Gastrocnemius medialis (tissue), 4 donors: ENCODE results near the gene MLYCD. TPM values are rescaled to one million over a fixed set of nuclear protein-coding genes. Genes with fewer than 3 reads are reported as not detected.

ENCODE experiments used
- ATAC-seq, 2 donors: fragments of 150-250 bp; one replicate each; pipeline ENCODE4 v1.9.1; 2016
- DNase-seq, 2 donors: peaks; one replicate each; pipeline ENCODE4 v3.0.0-alpha.2; 2019
- H3K27ac ChIP-seq, 4 donors: fragments of 200-600 bp; sonication (generic); 1 replicate in 1 of 4; 2 replicates in 3 of 4; pipeline ENCODE4 v1.5.1; 2016 to 2018; ENCODE audit warnings: mild to moderate bottlenecking in 2 of 4, moderate library complexity in 1 of 4
- H3K27me3 ChIP-seq, 3 donors: fragments of 200-600 bp; sonication (generic) in 2 of 3; 1 replicate in 1 of 3; 2 replicates in 2 of 3; pipeline versions ENCODE4 v1.5.1 to v1.6.0; 2016 to 2019; ENCODE audit warnings: mild to moderate bottlenecking in 1 of 3, moderate library complexity in 1 of 3
- H3K36me3 ChIP-seq, 2 donors: fragments of 200-600 bp; sonication (generic) in 1 of 2; one replicate each; pipeline ENCODE4 v1.5.1; 2017 to 2018
- H3K4me1 ChIP-seq, 2 donors: fragments of 200-600 bp; sonication (generic) in 1 of 2; one replicate each; pipeline ENCODE4 v1.5.1; 2016 to 2017; ENCODE audit warnings: mild to moderate bottlenecking in 2 of 2
- H3K4me3 ChIP-seq, 4 donors: fragments of 200-600 bp; sonication (generic) in 3 of 4; 1 replicate in 1 of 4; 2 replicates in 3 of 4; pipeline ENCODE4 v1.5.1; 2016 to 2019; ENCODE audit warnings: mild to moderate bottlenecking in 2 of 4
- H3K9me3 ChIP-seq, 3 donors: fragments of 200-600 bp; sonication (generic) in 2 of 3; 1 replicate in 1 of 3; 2 replicates in 2 of 3; pipeline ENCODE4 v1.5.1; 2016 to 2019
- POLR2A ChIP-seq, 2 donors: fragments of 450-650 bp; IDR thresholded peaks; one replicate each; pipeline ENCODE4 v1.6.1; 2017; ENCODE audit warnings: antibody characterized with exemption in 2 of 2, mild to moderate bottlenecking in 2 of 2, moderate library complexity in 2 of 2
- in situ Hi-C, 4 donors: fragments of 200-750 bp; cut with MboI; loops; one replicate each; pipeline versions ENCODE4 v1.15.0 to v1.8.0; 2017; ENCODE audit warnings: low sequenced_read_pairs in 4 of 4
- intact Hi-C: fragments of 100-400 bp; cut with DNase I; formaldehyde crosslinking; loops from one replicate; pipeline ENCODE4 v1.15.1; 2023; ENCODE audit warnings: low total_unique reads
- total RNA-seq, 4 donors: library from RNA; depleted of rRNA; stranded (reverse); fragments of >200 nt; gene quantifications; one replicate each; pipeline versions ENCODE4 v1.1.0 to v1.2.3, GENCODE V29; 2016
- TF ChIP-seq, protein P1 (sequence below), 5 experiments: fragments of 450-650 bp in 3 of 5; fragments of 200-600 bp in 2 of 5; sonication (generic) in 2 of 5; IDR thresholded peaks in 4 of 5; conservative IDR thresholded peaks in 1 of 5; 1 replicate in 4 of 5; 2 replicates in 1 of 5; pipeline ENCODE4 v1.5.1; 2016 to 2019; ENCODE audit warnings: antibody characterized with exemption in 5 of 5, mild to moderate bottlenecking in 3 of 5, moderate library complexity in 3 of 5

MLYCD gene
- total RNA-seq, 4 donors from 2014 or later, result 10.3 to 20.8 (median 18.4) TPM

DNA sequence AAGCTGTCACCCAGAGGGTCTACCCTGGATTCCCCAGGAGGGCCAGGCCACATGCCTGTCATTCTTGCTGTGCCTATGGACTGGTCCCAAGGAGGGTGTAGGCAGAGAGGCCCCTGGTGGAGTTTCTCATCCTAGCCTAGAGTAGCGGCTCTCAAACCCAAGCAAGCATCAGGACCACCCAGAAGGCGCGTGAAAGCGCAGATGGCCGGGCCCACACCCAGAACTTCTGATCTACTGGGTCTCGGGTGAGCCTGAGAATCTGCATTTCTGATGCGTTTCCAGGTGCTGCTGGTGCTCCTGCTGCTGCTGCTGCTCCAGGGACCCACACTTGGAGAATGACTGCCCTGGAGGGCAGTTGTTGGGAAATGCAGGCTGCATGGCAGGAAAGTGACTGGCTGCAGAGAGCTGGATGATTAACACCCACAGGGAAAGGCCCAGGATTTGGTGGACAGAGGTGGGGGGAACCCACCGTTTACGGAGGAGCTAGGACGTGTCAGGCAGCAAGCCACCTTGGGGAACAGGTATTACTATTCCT is 44.7 kb downstream of the MLYCD start:
- DNase-seq, result no peak
- ATAC-seq, result no peak
- Histone ChIP-seq H3K36me3 (no peaks in the 10 kb centered on the region), H3K4me3 (no peak overlapping the region), H3K4me1 (peaks cover 0 to 4% of the 10 kb centered on the region in 2 donors), H3K27me3 (no peaks in the 10 kb centered on the region), H3K27ac (no peak overlapping the region), H3K9me3 (no peaks in the 10 kb centered on the region)
- intact Hi-C loops (no loop called here), in situ Hi-C loops (no loop called here)
- TF ChIP-seq, protein P1, sequence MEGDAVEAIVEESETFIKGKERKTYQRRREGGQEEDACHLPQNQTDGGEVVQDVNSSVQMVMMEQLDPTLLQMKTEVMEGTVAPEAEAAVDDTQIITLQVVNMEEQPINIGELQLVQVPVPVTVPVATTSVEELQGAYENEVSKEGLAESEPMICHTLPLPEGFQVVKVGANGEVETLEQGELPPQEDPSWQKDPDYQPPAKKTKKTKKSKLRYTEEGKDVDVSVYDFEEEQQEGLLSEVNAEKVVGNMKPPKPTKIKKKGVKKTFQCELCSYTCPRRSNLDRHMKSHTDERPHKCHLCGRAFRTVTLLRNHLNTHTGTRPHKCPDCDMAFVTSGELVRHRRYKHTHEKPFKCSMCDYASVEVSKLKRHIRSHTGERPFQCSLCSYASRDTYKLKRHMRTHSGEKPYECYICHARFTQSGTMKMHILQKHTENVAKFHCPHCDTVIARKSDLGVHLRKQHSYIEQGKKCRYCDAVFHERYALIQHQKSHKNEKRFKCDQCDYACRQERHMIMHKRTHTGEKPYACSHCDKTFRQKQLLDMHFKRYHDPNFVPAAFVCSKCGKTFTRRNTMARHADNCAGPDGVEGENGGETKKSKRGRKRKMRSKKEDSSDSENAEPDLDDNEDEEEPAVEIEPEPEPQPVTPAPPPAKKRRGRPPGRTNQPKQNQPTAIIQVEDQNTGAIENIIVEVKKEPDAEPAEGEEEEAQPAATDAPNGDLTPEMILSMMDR (IDR thresholded peaks at IDR 0.05 in 4 of 5, conservative IDR thresholded peaks at IDR 0.05 in 1 of 5), result no peak

DNA sequence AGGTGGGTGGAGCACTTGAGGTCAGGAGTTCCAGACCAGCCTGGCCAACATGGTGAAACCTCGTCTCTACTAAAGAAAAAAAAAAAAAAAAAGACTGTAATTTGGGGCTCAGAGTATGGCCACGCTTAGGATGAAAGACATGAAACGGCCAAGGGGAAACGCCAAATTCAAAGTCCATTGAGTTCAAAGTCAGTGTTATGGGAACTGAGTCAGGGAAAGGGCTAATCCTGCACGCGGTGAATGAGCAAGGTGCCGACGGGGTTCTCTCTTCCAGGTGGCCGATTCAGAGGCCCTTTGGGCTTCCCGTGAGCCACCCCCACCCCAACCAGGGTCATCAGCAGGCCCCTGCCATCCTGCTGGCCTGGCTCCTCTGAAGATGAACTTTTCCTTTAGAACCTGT is 46.7 kb downstream of the MLYCD start:
- Histone ChIP-seq H3K36me3 (no peaks in the 10 kb centered on the region), H3K4me1 (no peaks in the 10 kb centered on the region), H3K27ac (no peak overlapping the region), H3K4me3 (no peak overlapping the region), H3K27me3 (no peaks in the 10 kb centered on the region), H3K9me3 (no peaks in the 10 kb centered on the region)
- ATAC-seq, result no peak
- intact Hi-C loops (no loop called here), in situ Hi-C loops (no loop called here)
- no peak for DNase-seq
- TF ChIP-seq, protein P1 (IDR thresholded peaks at IDR 0.05 in 4 of 5, conservative IDR thresholded peaks at IDR 0.05 in 1 of 5), result no peak
- no peak for TF ChIP-seq POLR2A (IDR thresholded peaks at IDR 0.05)

DNA sequence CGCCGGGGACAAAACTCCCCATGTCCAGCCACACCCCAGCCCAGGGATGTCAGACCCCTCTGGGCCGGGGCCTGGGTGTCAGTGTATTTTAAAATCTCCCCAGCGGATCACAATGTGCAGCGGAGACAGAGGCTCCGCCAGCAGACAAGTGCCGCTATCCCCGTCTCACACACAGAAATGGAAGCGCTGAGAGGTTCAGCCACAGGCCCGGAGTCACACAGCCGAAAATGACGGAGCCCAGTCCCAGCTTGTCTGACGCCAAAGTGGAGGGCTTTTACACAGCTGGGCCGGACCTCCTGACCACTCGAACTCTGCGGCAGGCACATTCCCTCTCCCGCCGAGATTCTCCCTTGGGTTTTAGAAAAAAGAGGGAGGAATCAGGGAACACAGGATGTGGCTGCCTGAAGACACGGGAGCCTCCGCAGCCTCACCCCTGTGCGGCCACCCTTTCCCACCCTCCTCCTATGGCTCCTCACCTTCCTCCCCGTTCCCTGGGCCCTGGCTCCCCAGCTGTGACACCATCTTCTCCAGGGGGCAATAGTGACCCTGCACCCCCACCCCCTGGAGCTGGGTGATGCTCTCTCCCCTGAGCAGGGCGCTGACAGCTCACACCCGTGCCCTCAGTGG is 47.4 kb downstream of the MLYCD start:
- DNase-seq (no peak), ATAC-seq (no peak)
- TF ChIP-seq, protein P1 (IDR thresholded peaks at IDR 0.05 in 4 of 5, conservative IDR thresholded peaks at IDR 0.05 in 1 of 5), result no peak
- TF ChIP-seq POLR2A (IDR thresholded peaks at IDR 0.05), result no peak
- in situ Hi-C loops (no loop called here), intact Hi-C loops (no loop called here)
- Histone ChIP-seq H3K4me1 (no peaks in the 10 kb centered on the region), H3K27me3 (no peaks in the 10 kb centered on the region), H3K36me3 (no peaks in the 10 kb centered on the region), H3K27ac (no peak overlapping the region), H3K4me3 (no peak overlapping the region), H3K9me3 (no peaks in the 10 kb centered on the region)

DNA sequence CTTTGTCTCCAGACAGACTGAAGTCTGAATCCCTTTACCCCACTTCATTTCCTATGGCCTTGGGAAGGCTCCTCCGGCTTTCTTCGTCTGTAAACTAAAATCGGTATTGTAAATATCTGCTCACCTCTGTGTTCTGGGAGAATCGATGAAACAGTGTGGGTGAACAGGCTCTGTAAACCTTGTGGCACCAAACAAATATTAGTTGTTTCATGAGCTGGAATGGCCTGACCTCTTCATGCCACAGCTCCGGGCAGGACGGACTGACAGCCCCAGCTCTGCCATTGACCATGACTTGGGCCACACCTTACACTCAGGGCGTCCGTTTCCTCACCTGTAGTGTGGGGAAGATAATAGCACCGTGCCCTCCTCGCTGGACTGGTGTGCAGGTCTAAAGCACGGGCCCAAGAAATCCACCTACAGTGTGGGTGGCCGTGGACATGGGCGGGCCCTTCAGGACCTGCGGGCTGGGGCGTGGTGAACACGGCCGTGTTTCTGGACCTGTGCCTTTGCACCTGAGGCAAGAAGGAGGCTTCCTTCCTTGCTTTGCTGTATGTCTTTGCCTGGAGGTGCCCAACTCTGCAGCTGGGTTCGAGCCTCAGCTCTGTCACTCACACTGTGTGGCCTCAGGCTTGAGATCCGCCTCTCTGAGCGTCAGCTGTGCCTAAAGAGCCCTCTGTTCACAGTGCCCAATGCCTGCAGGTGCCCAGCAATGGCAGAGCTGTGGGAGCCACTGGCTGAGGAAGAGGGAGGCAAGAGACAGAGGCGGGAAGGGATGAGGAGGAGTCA is 48.1 kb downstream of the MLYCD start:
- in situ Hi-C loops (no loop called here), intact Hi-C loops (no loop called here)
- no peak for DNase-seq
- no peak for ATAC-seq
- no peak overlapping the region for H3K27ac ChIP-seq
- H3K27me3 ChIP-seq, result no peaks in the 10 kb centered on the region
- no peaks in the 10 kb centered on the region for H3K9me3 ChIP-seq
- no peak for TF ChIP-seq POLR2A (IDR thresholded peaks at IDR 0.05)
- TF ChIP-seq, protein P1 (IDR thresholded peaks at IDR 0.05 in 4 of 5, conservative IDR thresholded peaks at IDR 0.05 in 1 of 5), result no peak
- no peak overlapping the region for H3K4me3 ChIP-seq
- H3K36me3 ChIP-seq, result no peaks in the 10 kb centered on the region
- H3K4me1 ChIP-seq, result peaks cover 0 to under 1% of the 10 kb centered on the region in 2 donors
